COLO829 (cell line): ENCODE results near the gene C19orf12.

ENCODE experiments used
- DNase-seq: peaks from one replicate; pipeline ENCODE4 v3.0.0; 2012; ENCODE audit warnings: low spot score

Gene C19orf12

GRCh38 chr19:29714953-29715700 is at the start of gene C19orf12:
TSS of gene C19orf12 (minus strand) at chr19:29715261. CDS start at chr19:29708413, 6,848 bp downstream.
- no peak for DNase-seq

- DNase-seq = no peak
Measured at GRCh38 chr19:29764361-29764760, 49.3 kb upstream of the C19orf12 start.

GRCh38 chr19:29763196-29763595 is 48.1 kb upstream of the C19orf12 start:
- DNase-seq = no peak

GRCh38 chr19:29761575-29762232 is 46.6 kb upstream of the C19orf12 start:
- DNase-seq = no peak

DNA sequence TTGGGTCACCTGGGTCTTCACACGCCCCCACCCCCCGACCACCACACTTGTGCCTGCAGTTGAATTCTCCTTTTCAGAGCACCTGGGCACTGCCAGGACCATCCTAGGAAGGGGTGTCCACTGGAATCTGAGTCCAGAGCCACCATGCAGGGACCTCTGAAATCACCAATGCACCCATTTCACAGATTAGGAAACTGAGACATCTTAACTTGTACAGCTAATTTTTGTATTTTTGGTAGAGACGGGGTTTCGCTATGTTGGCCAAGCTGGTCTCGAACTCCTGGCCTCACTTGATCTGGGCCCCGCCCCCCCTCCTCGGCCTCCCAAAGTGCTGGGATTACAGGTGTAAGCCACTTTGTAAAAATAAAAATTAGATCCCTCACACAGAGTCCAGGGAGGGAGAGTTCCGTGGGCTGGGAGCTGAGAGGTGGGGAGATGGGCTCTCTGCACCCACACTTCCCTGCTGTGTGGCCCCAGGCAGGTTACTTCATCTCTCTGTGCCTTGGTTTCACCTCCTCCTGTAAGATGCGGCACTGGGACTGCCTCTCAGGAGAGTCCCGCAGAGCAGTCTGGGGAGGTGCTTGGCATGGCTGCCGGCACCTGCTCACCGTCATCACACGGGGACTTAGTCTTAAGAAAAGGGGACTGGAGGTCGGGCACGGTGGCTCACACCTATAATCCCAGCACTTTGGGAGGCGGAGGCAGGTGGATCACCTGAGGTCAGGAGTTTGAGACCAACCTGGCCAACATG is 45.9 kb upstream of the C19orf12 start:
- no peak for DNase-seq

DNA sequence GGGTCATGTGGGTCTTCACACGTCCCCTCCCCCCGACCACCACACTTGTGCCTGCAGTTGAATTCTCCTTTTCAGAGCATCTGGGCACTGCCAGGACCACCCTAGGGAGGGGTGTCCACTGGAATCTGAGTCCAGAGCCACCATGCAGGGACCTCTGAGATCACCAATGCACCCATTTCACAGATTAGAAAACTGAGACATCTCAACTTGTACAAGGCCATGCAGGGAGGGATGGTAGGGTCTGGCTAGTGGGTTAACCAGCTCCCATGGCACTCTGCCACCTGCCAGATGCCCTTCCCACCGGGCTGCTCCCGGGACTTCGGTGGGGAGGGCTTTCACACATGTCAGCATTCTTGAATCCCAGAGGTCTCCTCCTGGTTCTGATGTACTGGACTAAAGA is 44.3 kb upstream of the C19orf12 start:
- no peak for DNase-seq

DNA sequence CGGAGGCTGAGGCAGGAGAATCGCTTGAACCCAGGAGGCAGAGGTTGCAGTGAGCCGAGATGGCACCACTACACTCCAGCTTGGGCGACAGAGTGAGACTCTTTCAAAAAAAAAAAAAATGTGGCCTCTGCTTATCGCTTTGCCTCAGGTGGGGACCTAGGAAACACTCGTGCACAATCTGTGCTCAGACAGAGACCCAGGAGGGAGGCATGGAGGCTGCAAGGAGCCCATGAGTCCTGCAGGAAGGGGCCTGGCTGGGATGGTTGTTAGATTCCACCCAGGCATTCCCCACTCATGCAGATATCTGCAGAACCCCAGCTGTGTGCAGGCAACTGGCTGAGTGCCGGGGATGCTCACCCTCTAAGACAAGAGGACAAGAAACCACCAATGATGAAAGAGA is 43.8 kb upstream of the C19orf12 start:
- DNase-seq = no peak

DNA sequence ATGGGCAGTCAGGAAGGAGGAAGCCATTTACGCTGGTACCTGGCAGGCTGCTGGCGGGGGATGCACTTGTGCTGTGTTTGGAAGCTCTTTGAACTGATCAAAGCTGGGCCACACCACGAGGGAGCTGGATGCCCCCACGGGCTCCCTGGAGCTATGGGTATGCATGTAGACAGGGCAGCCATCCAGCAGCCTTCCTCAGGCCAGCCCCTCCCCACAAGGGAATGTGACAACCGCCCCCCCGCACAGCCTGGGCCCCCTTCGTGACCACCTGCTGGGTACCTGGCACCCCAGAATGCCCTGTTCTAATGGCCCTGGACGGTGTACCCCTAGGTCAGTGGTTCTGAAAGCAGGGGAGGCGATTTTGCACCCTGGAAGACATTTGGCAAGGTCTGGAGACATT is 42.5 kb upstream of the C19orf12 start:
- DNase-seq = no peak

GRCh38 chr19:29753934-29754305 is 38.9 kb upstream of the C19orf12 start:
- DNase-seq = no peak

GRCh38 chr19:29753190-29753933 is 38.3 kb upstream of the C19orf12 start:
- no peak for DNase-seq

GRCh38 chr19:29752450-29753025 is 37.5 kb upstream of the C19orf12 start:
- DNase-seq = no peak

DNA sequence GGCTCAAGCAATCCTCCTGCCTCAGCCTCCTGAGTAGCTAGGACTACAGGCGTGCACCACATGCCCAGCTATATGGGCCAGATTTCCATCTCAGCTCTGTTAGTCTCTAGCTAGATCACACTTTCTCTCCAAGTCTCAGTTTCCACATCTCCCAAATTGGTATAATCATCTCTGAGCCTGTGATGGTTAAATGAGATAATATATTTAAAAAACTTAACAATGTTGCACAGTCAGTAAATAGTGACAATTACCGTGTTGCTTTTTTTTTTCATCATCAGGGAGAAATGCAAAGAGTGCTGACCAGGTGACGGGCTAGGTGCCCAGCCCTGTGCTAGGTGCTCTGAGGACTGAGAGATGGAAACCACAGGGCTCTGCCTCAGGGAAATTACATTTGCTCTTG is 36.9 kb upstream of the C19orf12 start:
- DNase-seq = no peak

- no peak for DNase-seq
Measured at GRCh38 chr19:29750001-29750400, 34.9 kb upstream of the C19orf12 start.

GRCh38 chr19:29748996-29749849 is 34.2 kb upstream of the C19orf12 start:
- DNase-seq = no peak

GRCh38 chr19:29745253-29745652 is 30.2 kb upstream of the C19orf12 start:
- DNase-seq = no peak

DNA sequence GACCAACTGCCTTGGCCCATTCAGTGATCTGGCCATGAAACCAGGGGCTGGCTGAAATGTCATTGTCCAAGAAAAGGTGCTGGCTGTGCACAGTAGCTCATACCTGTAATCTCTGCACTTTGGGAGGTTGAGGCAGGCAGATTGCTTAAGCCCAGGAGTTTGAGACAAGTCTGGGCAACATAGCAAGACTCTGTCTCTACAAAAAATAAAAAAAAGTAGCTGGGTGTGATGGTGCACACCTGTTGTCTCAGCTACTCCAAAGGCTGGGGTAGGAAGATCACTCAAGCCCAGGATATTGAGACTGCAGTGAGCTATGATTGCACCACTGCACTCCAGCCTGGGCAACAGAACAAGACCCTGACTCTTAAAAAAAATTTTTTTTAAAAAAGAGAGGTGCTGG is 28.6 kb upstream of the C19orf12 start:
- no peak for DNase-seq

DNA sequence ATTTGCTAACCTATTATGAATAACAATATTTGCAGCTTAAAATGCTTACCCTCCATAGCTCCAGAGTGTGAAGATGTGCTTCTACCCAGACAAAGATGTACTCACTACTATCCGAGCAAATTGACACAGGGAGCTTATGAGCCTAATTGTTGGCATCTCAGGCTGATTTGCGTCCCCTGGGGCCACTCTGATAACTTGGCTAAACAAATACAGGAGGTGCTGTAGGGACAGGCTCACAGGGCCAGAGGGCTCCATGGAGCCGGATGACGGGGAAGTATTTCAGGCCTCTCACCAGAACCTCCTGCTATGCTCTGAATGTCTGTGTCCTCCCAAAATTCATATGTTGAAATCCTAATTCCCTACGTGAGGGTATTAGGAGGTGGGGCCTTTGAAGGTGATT is 26.7 kb upstream of the C19orf12 start:
- no peak for DNase-seq

GRCh38 chr19:29741226-29741625 is 26.2 kb upstream of the C19orf12 start:
- no peak for DNase-seq

- no peak for DNase-seq
Measured at GRCh38 chr19:29737461-29738000, 22.5 kb upstream of the C19orf12 start.

GRCh38 chr19:29735829-29736228 is 20.8 kb upstream of the C19orf12 start:
- DNase-seq = no peak
